ENCODE measurements around the gene ACTC1.

Gene ACTC1

DNA sequence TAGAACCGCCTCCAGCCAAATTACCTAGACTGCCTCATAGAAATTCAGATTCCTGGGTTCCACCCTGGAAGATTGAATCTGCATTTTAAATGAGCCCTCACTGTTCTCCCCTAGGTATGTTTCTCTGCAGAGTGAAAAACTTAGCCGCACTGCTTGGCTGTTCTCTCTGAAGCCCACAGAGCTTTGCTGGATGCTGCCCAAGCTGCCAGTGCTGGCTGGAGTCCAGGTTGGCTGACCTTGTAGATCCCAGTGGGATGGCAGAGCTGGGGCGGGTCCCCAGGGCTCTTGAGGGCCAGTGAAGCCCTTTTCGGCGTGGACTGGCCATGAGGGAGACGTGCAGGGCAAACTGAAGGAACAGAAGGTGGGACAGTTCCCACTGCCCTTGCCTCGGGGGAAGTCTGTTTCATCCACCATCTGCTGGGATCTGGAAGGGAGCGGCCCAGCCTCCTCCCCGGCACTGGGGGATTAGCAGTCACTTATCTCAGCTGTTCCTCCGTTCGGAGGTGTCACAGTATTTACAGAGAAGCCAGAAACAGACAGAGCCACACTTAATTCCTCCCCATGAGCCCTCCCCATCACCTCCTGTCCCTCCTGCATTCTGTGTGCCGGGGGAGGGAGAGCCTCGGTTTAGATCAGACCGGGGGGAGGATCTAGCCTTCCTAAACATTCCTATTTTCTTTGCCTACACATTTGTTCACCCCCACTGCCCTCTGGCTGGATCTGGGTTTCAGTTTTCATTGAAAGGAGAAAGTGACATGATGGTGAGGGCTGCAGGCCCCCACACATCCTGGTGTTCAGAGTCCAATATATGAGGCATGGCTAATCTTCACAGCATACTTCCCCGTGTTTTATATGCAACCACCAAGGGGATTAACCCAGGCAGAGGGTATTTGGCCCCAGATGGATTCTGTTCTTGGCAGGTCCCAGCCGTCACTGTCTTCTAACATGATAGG is 4.1 kb upstream of the ACTC1 start:
- DNase-seq: no peak

DNA sequence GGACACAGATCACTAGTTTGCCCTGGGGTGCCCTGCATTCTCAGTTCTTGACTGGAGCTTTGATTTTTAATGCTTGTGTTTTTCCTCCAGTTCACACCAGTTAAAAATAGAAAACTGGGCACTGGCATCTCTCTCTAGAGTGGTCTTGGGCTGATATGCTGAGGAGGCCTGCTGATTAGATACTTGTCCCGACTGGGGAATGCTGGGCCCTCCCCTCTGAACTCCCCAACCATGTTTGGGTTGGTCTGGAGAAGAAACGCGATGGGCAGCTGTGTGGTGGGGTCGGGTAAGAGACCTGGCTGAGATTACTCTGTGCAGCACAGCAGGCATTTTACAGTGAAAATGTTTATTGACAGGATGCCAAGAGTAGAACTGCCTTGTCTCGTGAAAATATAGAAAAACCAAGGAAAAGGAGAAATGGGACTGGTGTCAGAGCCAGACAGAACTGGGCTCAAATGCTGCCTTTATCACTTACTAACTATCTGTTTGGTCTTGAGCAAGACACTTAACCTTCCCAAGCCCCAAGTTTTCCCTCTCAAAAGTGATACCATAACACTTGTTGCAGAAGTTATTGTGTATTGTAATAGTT is 1.6 kb upstream of the ACTC1 start:
- no peak for DNase-seq

DNA sequence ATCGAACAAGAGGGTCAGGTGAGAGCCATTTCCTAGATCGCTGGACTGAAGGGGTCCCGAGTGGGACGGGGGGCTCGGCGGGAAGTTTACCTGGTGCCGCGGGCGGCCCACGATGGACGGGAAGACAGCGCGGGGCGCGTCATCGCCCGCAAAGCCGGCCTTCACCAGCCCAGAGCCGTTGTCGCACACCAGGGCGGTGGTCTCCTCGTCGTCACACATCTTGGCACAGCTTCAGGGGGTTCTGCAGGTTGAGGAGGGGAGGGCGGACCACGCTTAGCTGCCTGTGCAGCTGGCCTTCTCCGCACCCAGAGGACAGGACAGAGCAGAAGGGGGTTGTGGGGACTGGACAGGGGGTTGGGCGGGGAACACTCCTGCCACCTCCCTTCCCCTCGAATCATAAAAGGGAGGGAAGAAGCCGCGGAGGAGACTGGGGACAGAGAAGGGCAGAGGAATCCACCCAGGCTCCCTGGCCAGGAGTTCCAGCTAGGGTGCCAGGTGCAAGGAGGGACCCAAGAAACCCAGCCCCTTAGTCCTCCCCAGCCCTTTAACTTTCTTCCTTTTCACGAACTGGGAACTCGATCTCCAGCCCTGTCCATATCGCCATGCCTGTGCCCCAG is 651 bp downstream of the ACTC1 start:
- no peak for DNase-seq

GRCh38 chr15:34793901-34794300 is 1.4 kb downstream of the ACTC1 start:
- no peak for DNase-seq

DNA sequence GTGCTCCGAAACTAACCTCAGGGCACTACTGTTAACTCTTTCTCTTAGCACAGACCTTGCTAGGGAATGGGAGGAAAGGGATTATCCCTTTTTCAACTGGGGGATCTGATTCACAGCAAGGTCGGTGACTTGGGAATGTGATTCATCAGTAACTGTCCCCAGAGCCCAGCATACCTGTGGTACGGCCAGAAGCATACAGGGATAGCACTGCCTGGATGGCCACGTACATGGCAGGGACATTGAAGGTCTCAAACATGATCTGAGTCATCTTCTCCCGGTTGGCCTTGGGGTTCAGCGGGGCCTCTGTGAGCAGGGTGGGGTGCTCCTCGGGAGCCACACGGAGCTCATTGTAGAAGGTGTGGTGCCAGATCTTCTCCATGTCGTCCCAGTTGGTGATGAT is 2.3 kb downstream of the ACTC1 start:
- no peak for DNase-seq

- no peak for DNase-seq
Measured at GRCh38 chr15:34791701-34792100, 3.6 kb downstream of the ACTC1 start.

- DNase-seq: no peak
Measured at GRCh38 chr15:34790121-34790520, 5.2 kb downstream of the ACTC1 start.

DNA sequence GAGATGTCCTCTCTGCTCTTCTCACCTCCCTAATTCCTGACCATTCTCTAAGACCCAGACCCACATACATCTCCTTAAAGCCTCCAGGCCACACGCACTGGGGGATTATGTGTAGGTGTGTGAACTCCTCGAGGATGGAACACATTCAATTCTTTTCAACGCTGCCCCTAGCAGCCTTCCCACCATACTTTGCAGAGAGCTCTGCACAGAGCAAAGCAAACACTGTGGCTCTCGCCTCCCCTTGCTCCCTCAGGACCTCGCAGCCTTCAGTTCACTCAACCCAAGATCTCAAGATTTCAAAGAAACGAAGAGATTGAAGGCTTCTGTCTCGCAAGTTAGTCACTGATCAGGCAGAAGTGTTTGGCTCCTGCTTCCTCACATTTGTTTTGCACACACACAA is 6.0 kb downstream of the ACTC1 start:
- DNase-seq: no peak

GRCh38 chr15:34786206-34786605 is 9.1 kb downstream of the ACTC1 start:
- no peak for DNase-seq

- DNase-seq: no peak
Measured at GRCh38 chr15:34783991-34784390, 11.4 kb downstream of the ACTC1 start.

- no peak for DNase-seq
Measured at GRCh38 chr15:34783431-34783830, 11.9 kb downstream of the ACTC1 start.

- no peak for DNase-seq
Measured at GRCh38 chr15:34782901-34783300, 12.4 kb downstream of the ACTC1 start.

- no peak for DNase-seq
Measured at GRCh38 chr15:34780725-34781124, 14.6 kb downstream of the ACTC1 start.

GRCh38 chr15:34776606-34777105 is 18.7 kb downstream of the ACTC1 start:
- no peak for DNase-seq

GRCh38 chr15:34773917-34774316 is 21.4 kb downstream of the ACTC1 start:
- DNase-seq: no peak

- DNase-seq: no peak
Measured at GRCh38 chr15:34773013-34773412, 22.3 kb downstream of the ACTC1 start.

GRCh38 chr15:34772312-34772711 is 23.0 kb downstream of the ACTC1 start:
- DNase-seq: no peak

DNA sequence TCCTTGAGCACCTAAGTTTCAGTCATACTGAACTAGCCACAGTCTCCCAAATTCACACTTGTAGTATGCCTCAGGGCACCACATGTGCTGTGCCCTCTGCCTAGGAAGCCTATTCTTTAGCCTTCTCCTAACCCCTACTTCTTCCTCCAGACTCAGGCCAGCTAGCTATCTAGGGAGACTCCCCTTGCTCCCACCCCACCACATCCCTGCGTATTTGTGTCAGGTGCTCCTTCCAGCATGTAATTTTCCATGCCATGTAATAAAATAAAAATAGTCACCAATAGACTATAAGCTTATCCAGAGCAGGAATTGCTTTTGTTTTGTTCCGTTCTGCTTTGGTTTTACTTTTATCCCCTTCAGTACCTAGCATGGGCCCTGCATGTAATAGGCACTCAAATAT is 25.6 kb downstream of the ACTC1 start:
- no peak for DNase-seq

- DNase-seq: no peak
Measured at GRCh38 chr15:34768530-34768929, 26.8 kb downstream of the ACTC1 start.

GRCh38 chr15:34765741-34766140 is 29.6 kb downstream of the ACTC1 start:
- no peak for DNase-seq

DNA sequence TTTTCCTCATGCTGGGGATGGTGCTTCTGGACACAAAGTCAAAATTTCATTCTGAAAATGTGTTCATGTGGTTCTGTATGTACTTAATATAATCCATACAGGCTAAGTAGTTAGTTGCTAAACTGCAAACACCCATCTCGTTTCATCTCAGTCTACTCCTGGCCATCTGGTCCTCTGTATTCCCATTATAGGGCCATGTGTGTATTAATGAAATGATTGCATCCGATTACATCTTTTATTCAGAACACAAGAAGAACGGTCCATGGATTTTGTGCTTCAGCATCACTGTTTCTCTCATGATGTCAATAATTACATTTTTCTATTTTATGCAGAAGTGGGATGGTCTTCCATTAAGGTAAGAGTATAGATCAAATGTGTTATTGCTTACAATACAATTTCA is 34.4 kb downstream of the ACTC1 start:
- DNase-seq: no peak

DNA sequence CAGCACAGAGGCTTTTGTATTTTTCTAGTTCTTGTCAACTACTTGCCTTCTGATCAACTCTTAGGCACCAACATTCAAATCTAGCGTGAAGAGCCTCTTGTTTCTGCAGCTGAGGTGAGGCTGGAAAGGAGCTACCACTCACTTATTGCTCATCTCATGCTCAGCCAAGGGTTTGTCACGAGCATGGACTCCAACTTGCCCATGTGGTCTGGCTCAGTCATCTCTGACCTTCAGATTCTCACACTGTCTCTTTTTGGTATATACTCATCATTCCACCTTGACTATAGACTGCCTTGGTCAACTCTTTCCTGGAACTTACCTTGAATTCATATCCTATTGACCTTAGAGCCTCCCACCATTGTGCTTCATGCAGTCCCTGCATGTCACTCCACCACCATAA is 35.4 kb downstream of the ACTC1 start:
- DNase-seq: no peak

DNA sequence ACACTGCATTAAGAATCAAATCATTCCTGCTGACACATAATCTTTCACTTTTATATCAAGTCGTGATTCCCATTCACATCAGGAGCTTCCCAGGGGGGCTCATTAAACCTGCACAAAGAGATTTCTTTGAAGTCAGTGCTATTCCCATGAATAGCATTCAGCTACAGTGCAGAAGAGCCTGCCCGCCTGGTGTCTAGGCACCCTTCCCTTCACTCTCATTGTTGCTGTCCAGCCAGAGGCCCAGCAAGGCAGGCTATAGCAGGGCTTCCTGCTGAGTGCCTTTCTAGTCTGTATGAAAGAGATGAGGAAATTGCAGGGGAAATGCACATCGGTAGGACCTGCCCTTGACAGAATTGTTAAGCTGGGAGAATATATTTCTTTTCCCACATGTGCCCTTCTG is 36.0 kb downstream of the ACTC1 start:
- DNase-seq: no peak

DNA sequence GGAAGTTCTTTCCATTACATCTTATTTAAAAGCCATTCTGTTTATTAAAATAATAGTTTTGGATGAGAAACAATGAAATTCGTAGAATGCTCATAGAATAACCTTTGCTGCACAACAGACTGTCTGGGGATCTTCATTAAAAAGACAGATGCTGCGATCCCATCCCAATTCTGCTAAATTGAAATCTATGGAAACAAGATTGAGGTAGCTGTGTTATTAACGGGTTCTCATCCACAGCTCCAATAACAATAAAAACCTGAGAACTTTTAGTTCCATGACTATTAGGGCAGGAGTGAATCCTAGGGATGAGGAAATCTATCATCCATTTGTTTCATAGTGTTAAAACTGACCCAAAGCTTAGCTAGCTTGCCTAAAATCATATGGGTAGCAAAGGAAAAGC is 38.1 kb downstream of the ACTC1 start:
- DNase-seq: no peak
